ENCODE results near the gene LY6G6F.

The LY6G6F gene

DNA sequence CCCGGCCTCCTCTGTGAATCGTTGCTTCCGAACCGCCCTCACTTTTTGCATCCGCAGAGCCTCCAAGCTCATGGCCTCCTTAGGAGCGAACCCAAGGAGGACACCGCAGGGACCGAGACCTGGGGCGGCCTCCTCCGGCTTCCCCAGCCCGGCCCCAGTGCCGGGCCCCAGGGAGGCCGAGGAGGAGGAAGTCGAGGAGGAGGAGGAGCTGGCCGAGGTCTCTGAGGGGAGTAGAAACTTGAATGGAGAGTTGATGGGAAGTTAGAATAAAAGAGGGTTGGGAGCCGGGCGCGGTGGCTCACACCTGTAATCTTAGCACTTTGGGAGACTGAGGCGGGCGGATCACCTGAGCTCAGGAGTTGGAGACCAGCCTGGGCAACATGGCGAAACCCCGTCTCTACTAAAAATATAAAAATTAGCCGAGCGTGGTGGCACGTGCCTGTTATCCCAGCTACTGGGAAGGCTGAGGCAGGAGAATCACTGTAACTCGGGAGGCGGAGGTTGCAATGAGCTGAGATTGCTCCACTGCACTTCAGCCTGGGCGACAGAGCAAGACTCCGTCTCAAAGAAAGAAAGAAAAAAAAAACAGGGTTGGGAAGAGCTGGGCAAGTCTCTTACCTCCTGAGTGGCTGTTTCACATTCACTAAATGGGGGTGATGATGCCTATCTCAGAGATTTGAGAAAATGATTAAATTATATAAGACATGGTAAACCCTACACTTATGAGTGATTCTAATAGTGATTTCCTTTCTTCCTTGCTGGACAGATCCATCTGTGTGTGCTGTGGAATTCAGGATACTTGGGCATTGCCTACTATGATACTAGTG is 33.9 kb downstream of the LY6G6F start:
- no peak for DNase-seq

DNA sequence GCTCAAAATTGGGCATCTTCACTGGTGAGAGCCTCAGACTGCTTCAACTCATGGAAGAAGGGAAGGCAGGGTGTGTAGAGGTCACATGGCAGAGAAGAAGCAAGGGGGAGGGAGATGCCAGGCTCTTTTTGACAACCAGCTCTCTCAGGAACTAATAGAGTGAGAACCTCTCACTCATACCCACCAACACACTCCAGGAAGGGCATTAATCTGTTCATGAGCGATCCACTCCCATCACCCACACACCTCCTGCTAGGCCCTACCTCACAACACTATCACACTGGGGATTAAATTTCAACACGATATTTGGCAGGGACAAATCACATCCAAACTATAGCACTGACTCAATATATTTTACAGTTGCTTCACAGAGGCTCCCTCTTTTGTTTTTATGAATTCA is 35.1 kb downstream of the LY6G6F start:
- no peak for DNase-seq

DNA sequence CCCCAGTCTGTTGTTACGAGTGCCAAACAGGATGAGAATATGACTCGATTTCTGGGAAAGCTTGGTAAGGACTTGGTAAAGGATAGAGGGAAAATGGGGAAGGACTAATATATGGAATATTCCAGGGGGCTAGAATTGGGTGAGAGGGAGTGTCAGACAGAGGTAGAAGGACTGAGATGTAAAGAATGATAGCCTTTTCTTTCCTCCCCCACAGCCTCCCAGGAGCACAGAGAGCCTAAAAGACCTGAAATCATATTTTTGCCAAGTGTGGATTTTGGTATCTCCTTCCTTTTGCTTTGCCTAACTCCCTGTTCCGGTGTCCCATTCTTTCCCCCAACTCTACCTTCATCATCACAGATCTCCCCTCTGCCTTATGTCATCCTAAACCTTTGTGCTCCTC is 36.2 kb downstream of the LY6G6F start:
- DNase-seq: no peak

DNA sequence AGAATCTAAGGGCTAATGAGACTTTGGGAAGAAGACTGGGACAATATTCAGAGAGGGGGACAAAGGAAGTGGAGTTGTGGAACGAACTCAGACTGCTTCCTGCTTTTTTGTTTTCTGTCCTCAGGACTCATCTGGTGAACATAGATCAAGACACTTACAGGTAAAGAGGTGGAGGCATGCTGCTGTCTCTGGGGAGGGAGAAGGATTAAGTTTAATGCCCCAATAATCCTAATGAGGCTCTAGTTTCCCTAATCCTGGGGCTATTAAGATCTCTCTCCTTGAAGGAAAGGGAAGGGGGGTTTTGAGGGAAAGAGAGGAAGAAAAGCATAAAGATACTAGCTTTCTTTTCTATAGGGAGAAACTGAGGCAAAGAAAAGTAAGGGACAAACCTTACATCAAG is 37.8 kb downstream of the LY6G6F start:
- no peak for DNase-seq

DNA sequence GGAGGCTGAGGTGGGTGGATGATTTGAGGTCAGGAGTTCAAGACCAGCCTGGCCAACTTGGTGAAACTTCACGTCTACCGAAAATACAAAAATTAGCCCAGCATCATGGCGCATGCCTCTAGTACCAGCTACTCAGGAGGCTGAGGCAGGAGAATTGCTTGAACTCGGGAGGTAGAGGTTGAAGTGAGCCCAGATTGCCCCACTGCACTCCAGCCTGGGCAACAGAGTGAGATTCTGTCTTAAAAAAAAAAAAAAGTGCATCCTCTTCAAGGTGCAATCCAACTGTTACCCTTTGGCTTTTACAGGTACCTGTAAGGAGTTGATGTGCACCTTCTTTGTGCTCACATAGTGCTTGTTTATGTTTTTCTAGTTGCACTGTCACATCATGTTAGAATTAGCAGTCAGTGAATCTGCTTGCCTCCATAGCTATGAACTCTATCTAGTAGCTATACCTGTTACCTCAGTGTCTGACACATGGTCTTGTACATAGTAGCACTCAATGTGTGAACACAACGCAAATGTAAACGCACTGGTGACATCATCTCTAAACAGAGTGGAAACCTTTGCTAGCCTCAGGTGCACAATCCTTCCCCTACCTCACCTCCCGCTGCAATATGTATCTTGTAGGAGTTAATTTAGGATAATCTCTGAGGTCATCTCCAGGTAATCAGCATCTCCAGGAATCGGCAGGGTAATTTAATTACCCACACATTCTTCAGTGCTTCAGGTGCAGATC is 42.8 kb downstream of the LY6G6F start:
- DNase-seq: no peak

DNA sequence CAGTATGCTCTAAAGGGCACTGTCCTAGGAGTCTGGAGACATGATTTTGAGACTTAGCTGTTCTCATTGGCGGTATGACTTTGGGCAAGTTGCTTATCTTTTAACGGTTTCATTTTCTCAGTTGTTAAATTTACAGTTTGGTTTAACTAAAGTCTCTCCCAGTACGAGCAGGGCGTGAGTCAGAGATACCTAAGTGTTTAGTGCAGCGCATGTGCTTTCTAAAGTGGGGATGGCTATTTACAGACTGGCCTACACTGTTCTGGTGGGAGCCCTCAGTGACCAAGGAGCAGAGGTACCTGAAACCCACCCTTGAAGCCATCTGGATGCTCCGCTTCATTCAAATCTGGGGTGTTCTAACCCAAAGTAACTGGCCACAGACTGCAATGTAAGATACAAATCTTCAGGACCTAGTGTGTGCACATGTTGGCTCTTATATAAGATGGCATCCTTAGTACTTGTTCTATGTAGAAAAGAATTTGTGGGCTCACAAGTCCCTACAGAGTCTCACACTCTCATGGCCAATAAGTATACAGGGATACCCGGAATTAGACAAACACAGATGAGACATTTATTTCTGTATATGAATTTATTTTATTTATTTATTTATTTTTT is 43.9 kb downstream of the LY6G6F start:
- DNase-seq: no peak

DNA sequence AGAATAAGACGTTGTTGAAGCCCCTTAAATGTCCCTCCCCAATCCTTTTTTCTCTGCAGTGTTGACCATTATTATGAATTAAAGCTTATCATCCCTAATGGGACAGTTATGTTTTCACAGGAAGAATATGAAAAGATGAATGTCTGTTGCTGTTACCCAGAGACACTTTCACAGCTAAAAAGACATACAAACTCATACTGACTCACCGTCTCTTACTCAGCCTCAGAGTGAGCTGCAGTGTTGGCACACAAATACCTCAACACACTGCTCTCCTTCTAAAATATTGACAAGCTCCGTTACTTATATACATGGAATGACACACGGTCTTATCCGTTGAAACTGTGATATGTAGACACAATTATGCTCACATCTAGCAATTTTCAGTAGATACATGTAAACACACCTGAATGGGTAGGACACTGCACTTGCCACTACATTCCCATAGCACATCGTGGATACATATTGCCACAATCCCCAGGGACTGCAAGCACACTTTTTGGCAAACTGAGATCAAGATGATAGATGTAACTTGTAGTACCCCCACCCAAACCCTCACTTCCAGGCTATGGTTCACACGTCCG is 46.2 kb downstream of the LY6G6F start:
- no peak for DNase-seq

DNA sequence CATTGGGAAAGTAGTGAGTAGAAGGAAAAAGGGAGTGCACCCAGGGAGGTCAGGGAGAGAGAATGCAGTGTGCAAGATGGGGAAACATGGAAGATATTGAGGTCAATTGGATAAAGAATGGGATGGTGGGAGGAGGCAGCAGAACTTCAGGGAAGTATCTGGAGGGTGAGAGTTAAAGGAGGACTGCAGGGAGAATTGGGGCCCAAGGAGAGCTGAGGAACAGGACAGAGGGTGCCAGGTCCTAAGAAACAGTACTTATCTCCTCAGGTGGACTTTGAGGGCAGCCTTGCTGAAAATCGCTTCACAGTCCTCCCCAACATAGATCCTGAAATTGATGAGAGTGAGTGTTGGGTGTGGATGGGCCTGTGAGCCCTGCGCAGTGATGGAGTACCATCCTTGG is 51.6 kb downstream of the LY6G6F start:
- no peak for DNase-seq
